ENCODE measurements around the gene CTXN2.

Gene CTXN2

GRCh38 chr15:48248414-48248813, 56.9 kb downstream of the CTXN2 start:
- DNase-seq (ENCODE audit: extremely low spot score) = no peak
- ChIA-PET POLR2A (no interaction called here), CTCF (interaction anchor here (1.5 kb wide), 1 partner anchor 24 kb away, joined by 6 read pairs; no protein-coding TSS in a partner anchor)
- TF ChIP-seq, protein P1, sequence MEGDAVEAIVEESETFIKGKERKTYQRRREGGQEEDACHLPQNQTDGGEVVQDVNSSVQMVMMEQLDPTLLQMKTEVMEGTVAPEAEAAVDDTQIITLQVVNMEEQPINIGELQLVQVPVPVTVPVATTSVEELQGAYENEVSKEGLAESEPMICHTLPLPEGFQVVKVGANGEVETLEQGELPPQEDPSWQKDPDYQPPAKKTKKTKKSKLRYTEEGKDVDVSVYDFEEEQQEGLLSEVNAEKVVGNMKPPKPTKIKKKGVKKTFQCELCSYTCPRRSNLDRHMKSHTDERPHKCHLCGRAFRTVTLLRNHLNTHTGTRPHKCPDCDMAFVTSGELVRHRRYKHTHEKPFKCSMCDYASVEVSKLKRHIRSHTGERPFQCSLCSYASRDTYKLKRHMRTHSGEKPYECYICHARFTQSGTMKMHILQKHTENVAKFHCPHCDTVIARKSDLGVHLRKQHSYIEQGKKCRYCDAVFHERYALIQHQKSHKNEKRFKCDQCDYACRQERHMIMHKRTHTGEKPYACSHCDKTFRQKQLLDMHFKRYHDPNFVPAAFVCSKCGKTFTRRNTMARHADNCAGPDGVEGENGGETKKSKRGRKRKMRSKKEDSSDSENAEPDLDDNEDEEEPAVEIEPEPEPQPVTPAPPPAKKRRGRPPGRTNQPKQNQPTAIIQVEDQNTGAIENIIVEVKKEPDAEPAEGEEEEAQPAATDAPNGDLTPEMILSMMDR (IDR thresholded peaks at IDR 0.05; ENCODE audit: control extremely low read depth, extremely low read depth, low read depth, missing control alignments) = no peak

GRCh38 chr15:48250640-48251076, 59.2 kb downstream of the CTXN2 start:
- peak; percentile 52 for DNase-seq (ENCODE audit: extremely low spot score)
- TF ChIP-seq, protein P1 (IDR thresholded peaks at IDR 0.05; ENCODE audit: control extremely low read depth, extremely low read depth, low read depth, missing control alignments) = peak; percentile 58
- CTCF ChIA-PET = interaction anchor here (0.9 to 2.9 kb wide), 9 partner anchors 8 to 1055 kb away, joined by 3 to 11 read pairs (median 5); no protein-coding TSS in a partner anchor
- POLR2A ChIA-PET = no interaction called here

DNA sequence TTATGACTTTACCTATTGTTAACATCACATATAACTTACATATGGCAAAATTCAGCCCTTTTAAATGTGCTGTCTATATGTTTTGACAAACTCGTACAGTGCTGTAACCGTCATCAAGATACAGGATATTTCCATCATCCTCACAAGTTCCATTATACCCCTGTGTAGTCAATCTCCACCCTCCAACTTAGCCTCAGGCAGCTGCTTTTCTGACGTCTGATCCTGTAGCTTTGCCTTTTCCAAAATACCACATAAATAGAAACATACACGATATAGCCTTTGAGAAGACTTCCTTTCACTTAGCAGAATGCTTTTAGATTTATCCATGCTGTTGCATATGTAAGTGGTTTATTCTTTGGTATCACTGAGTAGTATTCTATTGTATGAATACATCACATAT, 61.7 kb downstream of the CTXN2 start:
- DNase-seq (ENCODE audit: extremely low spot score) = no peak
- ChIA-PET POLR2A (no interaction called here), CTCF (interaction anchor here (2.9 kb wide), 1 partner anchor 1057 kb away, joined by 11 read pairs; no protein-coding TSS in a partner anchor)
- TF ChIP-seq, protein P1 (IDR thresholded peaks at IDR 0.05; ENCODE audit: control extremely low read depth, extremely low read depth, low read depth, missing control alignments) = no peak
